ENCODE results near the gene SVEP1. TPM values are rescaled to one million over a fixed set of nuclear protein-coding genes. Genes with fewer than 3 reads are reported as not detected.

Gene SVEP1
- total RNA-seq, 2 experiments from 2014 or later: not detected

GRCh38 chr9:110357505-110357904 is 222.0 kb downstream of the SVEP1 start:
- ChIA-PET POLR2A (no interaction called here), CTCF (no interaction called here)
- Histone ChIP-seq H3K27me3 (ENCODE audit: control insufficient read depth in 1 of 2, insufficient read depth in 2 of 2, low read length in 2 of 2) (no peaks in the 10 kb centered on the region), H3K4me1 (ENCODE audit: insufficient read depth, low read length) (no peaks in the 10 kb centered on the region), H3K9me3 (ENCODE audit: control insufficient read depth in 1 of 2, insufficient read depth in 1 of 2, low read length in 2 of 2) (no peaks in the 10 kb centered on the region), H3K36me3 (ENCODE audit: insufficient read depth, low read length) (no peaks in the 10 kb centered on the region), H3K4me3 (ENCODE audit: low read length) (no peak overlapping the region), H3K27ac (ENCODE audit: low read depth in 1 of 2, low read length in 2 of 2) (no peak overlapping the region)
- ATAC-seq (ENCODE audit: poor library complexity) (no peak), DNase-seq (no peak)
- Mint-ChIP-seq H3K27ac (no peak overlapping the region), H3K9me3 (no peaks in the 10 kb centered on the region), H3K27me3 (no peaks in the 10 kb centered on the region), H3K36me3 (ENCODE audit: low read depth) (no peaks in the 10 kb centered on the region), H3K4me3 (no peak overlapping the region), H3K4me1 (ENCODE audit: low read depth) (no peaks in the 10 kb centered on the region)
- no peak for TF ChIP-seq CTCF (IDR thresholded peaks at IDR 0.05)
- intact Hi-C loops (cut with DNase I, micrococcal nuclease): no loop called here

- no peak for DNase-seq
- no peaks in the 10 kb centered on the region for H3K9me3 ChIP-seq (ENCODE audit: control insufficient read depth in 1 of 2, insufficient read depth in 1 of 2, low read length in 2 of 2)
- H3K27ac ChIP-seq (ENCODE audit: low read depth in 1 of 2, low read length in 2 of 2): no peak overlapping the region
- no peak overlapping the region for H3K4me3 Mint-ChIP-seq
- no peak for TF ChIP-seq CTCF (IDR thresholded peaks at IDR 0.05)
- intact Hi-C loops (cut with DNase I, micrococcal nuclease): no loop called here
- H3K4me3 ChIP-seq (ENCODE audit: low read length): no peak overlapping the region
- no peaks in the 10 kb centered on the region for H3K4me1 Mint-ChIP-seq (ENCODE audit: low read depth)
- CTCF ChIA-PET: no interaction called here
- no peaks in the 10 kb centered on the region for H3K36me3 ChIP-seq (ENCODE audit: insufficient read depth, low read length)
- H3K27me3 Mint-ChIP-seq: no peaks in the 10 kb centered on the region
- ATAC-seq (ENCODE audit: poor library complexity): no peak
- no peaks in the 10 kb centered on the region for H3K27me3 ChIP-seq (ENCODE audit: control insufficient read depth in 1 of 2, insufficient read depth in 2 of 2, low read length in 2 of 2)
- H3K9me3 Mint-ChIP-seq: no peaks in the 10 kb centered on the region
- no peaks in the 10 kb centered on the region for H3K4me1 ChIP-seq (ENCODE audit: insufficient read depth, low read length)
- no peak overlapping the region for H3K27ac Mint-ChIP-seq
- POLR2A ChIA-PET: no interaction called here
- no peaks in the 10 kb centered on the region for H3K36me3 Mint-ChIP-seq (ENCODE audit: low read depth)
Observed at GRCh38 chr9:110356639-110357395, 222.7 kb downstream of the SVEP1 start.

- no peak overlapping the region for H3K27ac ChIP-seq (ENCODE audit: low read depth in 1 of 2, low read length in 2 of 2)
- no peaks in the 10 kb centered on the region for H3K27me3 ChIP-seq (ENCODE audit: control insufficient read depth in 1 of 2, insufficient read depth in 2 of 2, low read length in 2 of 2)
- H3K36me3 ChIP-seq (ENCODE audit: insufficient read depth, low read length): no peaks in the 10 kb centered on the region
- Mint-ChIP-seq H3K9me3 (no peaks in the 10 kb centered on the region), H3K36me3 (ENCODE audit: low read depth) (no peaks in the 10 kb centered on the region), H3K4me1 (ENCODE audit: low read depth) (no peaks in the 10 kb centered on the region), H3K27ac (no peak overlapping the region), H3K27me3 (no peaks in the 10 kb centered on the region), H3K4me3 (no peak overlapping the region)
- no peak for TF ChIP-seq CTCF (IDR thresholded peaks at IDR 0.05)
- intact Hi-C loops (cut with DNase I, micrococcal nuclease): no loop called here
- POLR2A ChIA-PET: no interaction called here
- no peaks in the 10 kb centered on the region for H3K9me3 ChIP-seq (ENCODE audit: control insufficient read depth in 1 of 2, insufficient read depth in 1 of 2, low read length in 2 of 2)
- ATAC-seq (ENCODE audit: poor library complexity): no peak
- no peak for DNase-seq
- H3K4me1 ChIP-seq (ENCODE audit: insufficient read depth, low read length): no peaks in the 10 kb centered on the region
- H3K4me3 ChIP-seq (ENCODE audit: low read length): no peak overlapping the region
- CTCF ChIA-PET: no interaction called here
Observed at GRCh38 chr9:110355911-110356310, 223.6 kb downstream of the SVEP1 start.

Measured in CD4-positive, alpha-beta T cell (primary cell).